ENCODE data around the gene PROCA1.

- TF ChIP-seq CTCF (IDR thresholded peaks at IDR 0.05; ENCODE audit: insufficient read depth, low read length, poor library complexity, severe bottlenecking): peak; percentile 94
- no peak for TF ChIP-seq EZH2phosphoT487 (conservative IDR thresholded peaks at IDR 0.05; ENCODE audit: low read length)
Observed at GRCh38 chr17:28750178-28751047, 38.7 kb upstream of the PROCA1 start.

Measured in SU-DHL-6 (cell line).